Left renal pelvis (tissue), 4 donors: ENCODE measurements around the gene NDRG4. TPM values are rescaled to one million over a fixed set of nuclear protein-coding genes. Genes with fewer than 3 reads are reported as not detected.

Experiments used
- DNase-seq, 4 donors: peaks; one replicate each; pipeline ENCODE4 v3.0.0-alpha.2; 2013; ENCODE audit warnings: low read depth in 4 of 4, low spot score in 3 of 4
- polyA plus RNA-seq, 4 donors: library from polyadenylated mRNA; unstranded; fragments of 120-200 nt; gene quantifications; one replicate each; pipeline ENCODE4 v1.2.1, GENCODE V29; 2013; ENCODE audit not compliant: insufficient read length in 4 of 4

Gene NDRG4
- polyA plus RNA-seq, 4 donors: 5.1 to 9.9 (median 9.5) TPM

GRCh38 chr16:58537124-58537906 is 37.4 kb downstream of the NDRG4 start:
- no peak for DNase-seq

- no peak for DNase-seq
Observed at GRCh38 chr16:58541711-58542110, 41.8 kb downstream of the NDRG4 start.

GRCh38 chr16:58542291-58542690 is 42.3 kb downstream of the NDRG4 start:
- DNase-seq: no peak

- no peak for DNase-seq
Observed at GRCh38 chr16:58543685-58544084, 43.7 kb downstream of the NDRG4 start.

- DNase-seq: no peak
Observed at GRCh38 chr16:58548378-58548777, 48.4 kb downstream of the NDRG4 start.

- DNase-seq: no peak
Observed at GRCh38 chr16:58551496-58551895, 51.6 kb downstream of the NDRG4 start.

GRCh38 chr16:58556678-58557077 is 56.7 kb downstream of the NDRG4 start:
- no peak for DNase-seq

Other genes with a start within 250 kb of the NDRG4 start
- gene PRSS54, start 205.1 kb upstream of the NDRG4 start, polyA plus RNA-seq: under 1 TPM in 1 of 4 donors, not detected in 3; 0.12 TPM
- gene GINS3, start 107.7 kb upstream of the NDRG4 start, polyA plus RNA-seq: 10 to 100 TPM; 11.0 to 13.2 (median 12.4) TPM
- gene SETD6, start 15.4 kb downstream of the NDRG4 start, polyA plus RNA-seq: 10 to 100 TPM; 18.6 to 47.2 (median 32.2) TPM
- gene CNOT1, start 129.7 kb downstream of the NDRG4 start, polyA plus RNA-seq: 100 to 1,000 TPM; 124 to 195 (median 174) TPM
- 10 to 100 TPM; 11.6 to 20.9 (median 14.4) TPM for gene SLC38A7, start 184.6 kb downstream of the NDRG4 start, polyA plus RNA-seq
- 100 to 1,000 TPM in 2 of 4 donors, 10 to 100 TPM in 2; 48.4 to 108 (median 100) TPM for gene GOT2, start 234.2 kb downstream of the NDRG4 start, polyA plus RNA-seq